Stomach (tissue), 4 donors: Measurements from ENCODE around the gene CFAP210.

ENCODE experiments used
- CTCF ChIP-seq, 7 experiments: fragments of 450-650 bp in 4 of 7; fragments of 200-600 bp in 3 of 7; sonication (generic) in 3 of 7; IDR thresholded peaks; one replicate each; pipeline ENCODE4 v1.5.1; 2016 to 2019; ENCODE audit warnings: antibody characterized with exemption in 7 of 7, control low read depth in 2 of 7, mild to moderate bottlenecking in 1 of 7
- POLR2A ChIP-seq, 4 donors: fragments of 450-650 bp; IDR thresholded peaks; one replicate each; pipeline ENCODE4 v1.6.1; 2016; ENCODE audit warnings: antibody characterized with exemption in 4 of 4, control low read depth in 2 of 4, mild to moderate bottlenecking in 1 of 4, moderate library complexity in 1 of 4

GRCh38 chr2:169692718-169693117, 1.5 kb downstream of the CFAP210 start:
- no peak for TF ChIP-seq CTCF (IDR thresholded peaks at IDR 0.05)
- TF ChIP-seq POLR2A (IDR thresholded peaks at IDR 0.05): no peak
